Measurements from ENCODE around the gene GRM2. TPM values are rescaled to one million over a fixed set of nuclear protein-coding genes. Genes with fewer than 3 reads are reported as not detected.

The GRM2 gene
- total and polyA plus RNA-seq, 2 experiments from 2014 or later: 0.69 TPM; not detected in 1

DNA sequence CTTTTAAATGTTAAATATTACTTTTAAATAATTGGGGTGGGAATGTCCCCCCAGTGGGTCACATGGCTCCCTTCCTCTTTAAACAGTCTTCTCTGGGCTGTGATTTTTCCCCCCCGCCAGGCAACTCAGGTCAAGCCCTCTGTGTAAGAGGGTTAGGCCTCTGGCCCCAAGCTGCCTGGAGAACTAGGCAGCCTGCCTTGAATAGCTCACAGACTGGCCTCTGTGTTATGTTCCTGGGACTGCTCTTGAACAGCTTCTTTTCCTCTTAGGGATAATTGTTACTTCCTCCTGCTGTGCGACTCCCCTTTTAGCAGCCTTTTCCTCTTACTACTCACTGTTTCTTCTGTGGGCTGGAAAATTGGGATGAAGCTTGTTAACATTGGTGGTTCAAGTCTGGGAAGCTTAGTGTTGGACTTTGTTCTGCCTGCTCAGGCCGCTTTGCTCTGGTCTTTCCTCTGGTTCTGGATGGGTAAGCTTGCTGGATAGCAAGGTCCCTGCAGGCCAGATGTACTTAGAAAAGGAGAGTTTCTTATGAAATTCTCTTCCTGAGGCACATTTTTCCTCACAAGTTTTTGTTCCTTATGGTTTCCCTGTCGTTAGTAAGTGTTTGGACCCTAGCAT lies 33.6 kb upstream of the GRM2 start:
- Histone ChIP-seq H3K36me3 (no peaks in the 10 kb centered on the region), H3K4me1 (ENCODE audit: low read depth) (peaks cover 17% of the 10 kb centered on the region), H3K27me3 (no peaks in the 10 kb centered on the region), H3K27ac (peak overlapping the region; percentile 39), H3K9me3 (ENCODE audit: low read depth) (no peaks in the 10 kb centered on the region), H3K4me3 (no peak overlapping the region)
- peak in 1 of 2 donors; percentile 44 for DNase-seq (ENCODE audit: low read depth in 1 of 2, low spot score in 1 of 2)
- TF ChIP-seq, protein P1, sequence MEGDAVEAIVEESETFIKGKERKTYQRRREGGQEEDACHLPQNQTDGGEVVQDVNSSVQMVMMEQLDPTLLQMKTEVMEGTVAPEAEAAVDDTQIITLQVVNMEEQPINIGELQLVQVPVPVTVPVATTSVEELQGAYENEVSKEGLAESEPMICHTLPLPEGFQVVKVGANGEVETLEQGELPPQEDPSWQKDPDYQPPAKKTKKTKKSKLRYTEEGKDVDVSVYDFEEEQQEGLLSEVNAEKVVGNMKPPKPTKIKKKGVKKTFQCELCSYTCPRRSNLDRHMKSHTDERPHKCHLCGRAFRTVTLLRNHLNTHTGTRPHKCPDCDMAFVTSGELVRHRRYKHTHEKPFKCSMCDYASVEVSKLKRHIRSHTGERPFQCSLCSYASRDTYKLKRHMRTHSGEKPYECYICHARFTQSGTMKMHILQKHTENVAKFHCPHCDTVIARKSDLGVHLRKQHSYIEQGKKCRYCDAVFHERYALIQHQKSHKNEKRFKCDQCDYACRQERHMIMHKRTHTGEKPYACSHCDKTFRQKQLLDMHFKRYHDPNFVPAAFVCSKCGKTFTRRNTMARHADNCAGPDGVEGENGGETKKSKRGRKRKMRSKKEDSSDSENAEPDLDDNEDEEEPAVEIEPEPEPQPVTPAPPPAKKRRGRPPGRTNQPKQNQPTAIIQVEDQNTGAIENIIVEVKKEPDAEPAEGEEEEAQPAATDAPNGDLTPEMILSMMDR (IDR thresholded peaks at IDR 0.05; ENCODE audit: low read depth, low read length): no peak

DNA sequence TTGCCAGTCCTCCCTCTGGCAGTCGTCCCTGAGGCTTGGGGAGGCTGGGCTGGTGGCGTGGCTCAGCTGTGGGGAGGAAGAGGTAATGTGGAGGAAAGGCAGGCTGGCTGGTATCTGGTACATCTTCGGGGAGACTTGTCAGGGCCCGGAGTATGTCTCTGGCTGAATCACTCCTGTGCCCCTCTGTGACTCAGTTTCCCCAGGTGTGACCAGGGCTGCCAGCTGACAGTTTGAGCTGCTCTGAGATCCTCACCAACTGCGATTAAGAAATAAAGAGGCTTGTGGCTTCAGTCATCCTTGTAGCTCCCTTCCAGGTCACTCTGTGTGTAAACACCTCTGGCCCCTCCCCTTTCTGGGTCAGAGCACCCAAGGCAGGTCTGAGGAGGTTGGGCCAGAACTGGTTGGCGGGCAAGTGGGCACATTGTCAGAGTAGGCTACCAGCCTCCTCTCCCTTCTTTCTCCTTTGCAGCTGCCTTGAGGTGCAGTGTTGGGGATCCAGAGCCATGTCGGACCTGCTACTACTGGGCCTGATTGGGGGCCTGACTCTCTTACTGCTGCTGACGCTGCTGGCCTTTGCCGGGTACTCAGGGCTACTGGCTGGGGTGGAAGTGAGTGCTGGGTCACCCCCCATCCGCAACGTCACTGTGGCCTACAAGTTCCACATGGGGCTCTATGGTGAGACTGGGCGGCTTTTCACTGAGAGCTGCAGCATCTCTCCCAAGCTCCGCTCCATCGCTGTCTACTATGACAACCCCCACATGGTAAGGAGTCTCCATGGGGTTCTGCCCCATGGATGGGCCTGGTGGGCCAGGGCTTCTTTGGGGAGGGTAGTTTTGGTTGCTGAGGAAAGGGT lies 32.8 kb upstream of the GRM2 start:
- H3K36me3 ChIP-seq: no peaks in the 10 kb centered on the region
- H3K27ac ChIP-seq: peak overlapping the region; percentile 39
- H3K4me3 ChIP-seq: no peak overlapping the region
- no peaks in the 10 kb centered on the region for H3K27me3 ChIP-seq
- H3K9me3 ChIP-seq (ENCODE audit: low read depth): no peaks in the 10 kb centered on the region
- DNase-seq (ENCODE audit: low read depth in 1 of 2, low spot score in 1 of 2): no peak
- peaks cover 17% of the 10 kb centered on the region for H3K4me1 ChIP-seq (ENCODE audit: low read depth)
- TF ChIP-seq, protein P1 (IDR thresholded peaks at IDR 0.05; ENCODE audit: low read depth, low read length): no peak

DNA sequence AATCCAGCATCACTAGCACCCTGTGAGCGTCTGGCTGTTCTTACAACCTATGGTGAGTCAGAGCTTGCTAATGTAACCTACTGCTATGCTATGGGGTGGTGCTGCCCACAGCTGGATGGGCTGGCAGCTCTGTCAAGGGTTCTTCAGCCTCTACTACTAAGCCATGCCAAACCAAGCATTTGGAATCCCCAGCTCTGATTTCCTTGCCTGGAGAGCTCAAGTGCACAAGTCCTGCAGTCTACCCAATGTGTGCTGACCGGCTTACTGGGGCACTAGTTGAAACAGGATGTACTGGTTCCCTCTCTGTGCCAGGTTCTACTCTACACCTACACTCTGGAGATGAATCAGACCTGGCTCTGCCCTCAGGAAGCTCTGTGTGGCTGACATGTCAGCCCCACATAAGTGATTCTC lies 31.7 kb upstream of the GRM2 start:
- H3K27ac ChIP-seq: no peak overlapping the region
- no peaks in the 10 kb centered on the region for H3K9me3 ChIP-seq (ENCODE audit: low read depth)
- H3K4me3 ChIP-seq: no peak overlapping the region
- DNase-seq (ENCODE audit: low read depth in 1 of 2, low spot score in 1 of 2): peak in 1 of 2 donors; percentile 20
- no peaks in the 10 kb centered on the region for H3K36me3 ChIP-seq
- peaks cover 19% of the 10 kb centered on the region for H3K4me1 ChIP-seq (ENCODE audit: low read depth)
- TF ChIP-seq, protein P1 (IDR thresholded peaks at IDR 0.05; ENCODE audit: low read depth, low read length): no peak
- H3K27me3 ChIP-seq: no peaks in the 10 kb centered on the region

DNA sequence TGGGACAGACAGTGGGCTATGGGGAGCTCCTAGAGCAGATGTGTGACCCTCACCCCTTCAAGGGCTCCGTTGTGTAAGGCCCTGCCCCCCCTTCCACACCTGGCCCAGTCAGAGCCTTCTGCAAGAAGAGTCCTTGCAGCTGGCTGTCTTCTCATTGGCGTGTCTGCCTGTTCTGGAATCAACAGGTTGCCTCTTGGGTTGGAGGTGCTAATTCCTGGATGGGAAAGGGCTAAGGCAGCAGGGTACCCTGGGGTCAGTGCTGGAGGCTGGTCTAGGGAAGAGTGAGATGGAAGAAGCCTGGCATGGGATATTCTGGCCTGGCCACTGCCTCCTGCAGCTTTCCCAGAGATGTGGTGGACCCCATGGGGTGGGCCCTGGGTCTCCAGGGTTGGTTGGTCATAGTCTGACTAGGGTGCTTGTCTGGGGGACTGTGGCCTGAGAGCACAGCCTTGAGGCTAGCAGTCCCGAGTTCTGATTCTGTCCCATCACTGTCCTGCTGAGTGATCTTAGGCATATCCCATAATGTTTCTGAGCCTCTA lies 30.7 kb upstream of the GRM2 start:
- Histone ChIP-seq H3K4me3 (no peak overlapping the region), H3K9me3 (ENCODE audit: low read depth) (no peaks in the 10 kb centered on the region), H3K27me3 (no peaks in the 10 kb centered on the region), H3K27ac (no peak overlapping the region), H3K36me3 (no peaks in the 10 kb centered on the region), H3K4me1 (ENCODE audit: low read depth) (peaks cover 28% of the 10 kb centered on the region)
- TF ChIP-seq, protein P1 (IDR thresholded peaks at IDR 0.05; ENCODE audit: low read depth, low read length): no peak
- DNase-seq (ENCODE audit: low read depth in 1 of 2, low spot score in 1 of 2): no peak

DNA sequence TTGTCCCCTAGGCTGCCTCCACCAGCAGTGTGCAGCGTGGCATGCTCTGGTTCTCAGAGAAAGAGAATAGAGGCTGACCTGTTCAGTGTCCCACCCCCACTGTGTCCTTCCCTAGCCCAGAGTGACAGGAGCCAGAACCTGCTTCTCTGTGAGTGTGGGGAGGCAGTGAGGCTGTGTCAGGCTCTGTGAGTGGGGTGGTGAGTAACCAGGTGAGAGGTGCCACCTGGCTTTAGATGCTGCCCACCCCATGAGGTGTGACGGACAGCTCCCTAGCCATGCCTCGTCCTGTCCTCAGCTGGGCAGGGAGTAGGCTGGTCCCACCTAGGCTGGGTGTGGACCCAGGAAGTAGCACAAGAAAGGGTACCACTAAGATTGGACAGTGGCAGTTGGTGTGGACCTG lies 29.5 kb upstream of the GRM2 start:
- TF ChIP-seq, protein P1 (IDR thresholded peaks at IDR 0.05; ENCODE audit: low read depth, low read length): no peak
- Histone ChIP-seq H3K4me1 (ENCODE audit: low read depth) (peaks cover 32% of the 10 kb centered on the region), H3K4me3 (no peak overlapping the region), H3K9me3 (ENCODE audit: low read depth) (no peaks in the 10 kb centered on the region), H3K36me3 (no peaks in the 10 kb centered on the region), H3K27me3 (no peaks in the 10 kb centered on the region), H3K27ac (no peak overlapping the region)
- DNase-seq (ENCODE audit: low read depth in 1 of 2, low spot score in 1 of 2): no peak

Measured in cardiac muscle cell (in vitro differentiated cells and primary cell).